Measurements from ENCODE around the gene SLCO3A1. TPM values are rescaled to one million over a fixed set of nuclear protein-coding genes. Genes with fewer than 3 reads are reported as not detected.

The SLCO3A1 gene
- total RNA-seq, 1 donor from 2014 or later: 42.5 TPM

- TF ChIP-seq, protein P1, sequence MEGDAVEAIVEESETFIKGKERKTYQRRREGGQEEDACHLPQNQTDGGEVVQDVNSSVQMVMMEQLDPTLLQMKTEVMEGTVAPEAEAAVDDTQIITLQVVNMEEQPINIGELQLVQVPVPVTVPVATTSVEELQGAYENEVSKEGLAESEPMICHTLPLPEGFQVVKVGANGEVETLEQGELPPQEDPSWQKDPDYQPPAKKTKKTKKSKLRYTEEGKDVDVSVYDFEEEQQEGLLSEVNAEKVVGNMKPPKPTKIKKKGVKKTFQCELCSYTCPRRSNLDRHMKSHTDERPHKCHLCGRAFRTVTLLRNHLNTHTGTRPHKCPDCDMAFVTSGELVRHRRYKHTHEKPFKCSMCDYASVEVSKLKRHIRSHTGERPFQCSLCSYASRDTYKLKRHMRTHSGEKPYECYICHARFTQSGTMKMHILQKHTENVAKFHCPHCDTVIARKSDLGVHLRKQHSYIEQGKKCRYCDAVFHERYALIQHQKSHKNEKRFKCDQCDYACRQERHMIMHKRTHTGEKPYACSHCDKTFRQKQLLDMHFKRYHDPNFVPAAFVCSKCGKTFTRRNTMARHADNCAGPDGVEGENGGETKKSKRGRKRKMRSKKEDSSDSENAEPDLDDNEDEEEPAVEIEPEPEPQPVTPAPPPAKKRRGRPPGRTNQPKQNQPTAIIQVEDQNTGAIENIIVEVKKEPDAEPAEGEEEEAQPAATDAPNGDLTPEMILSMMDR (IDR thresholded peaks at IDR 0.05): no peak
- H3K27ac ChIP-seq: no peak overlapping the region
- DNase-seq: no peak
- H3K27me3 ChIP-seq (ENCODE audit: low read depth): no peaks in the 10 kb centered on the region
- ATAC-seq: no peak
- intact Hi-C loops (cut with DNase I): no loop called here
- no peaks in the 10 kb centered on the region for H3K9me3 ChIP-seq
- no peak overlapping the region for H3K4me3 ChIP-seq
- H3K36me3 ChIP-seq: no peaks in the 10 kb centered on the region
- H3K4me1 ChIP-seq: peaks cover 96% of the 10 kb centered on the region
These were observed 11.2 kb downstream of the SLCO3A1 start for GRCh38 chr15:91864664-91865063.

- Histone ChIP-seq H3K4me1 (peaks cover 95% of the 10 kb centered on the region), H3K27me3 (ENCODE audit: low read depth) (no peaks in the 10 kb centered on the region), H3K36me3 (no peaks in the 10 kb centered on the region), H3K4me3 (no peak overlapping the region), H3K9me3 (no peaks in the 10 kb centered on the region), H3K27ac (peak overlapping the region; percentile 74)
- DNase-seq (no peak), ATAC-seq (no peak)
- intact Hi-C loops (cut with DNase I): no loop called here
- TF ChIP-seq, protein P1 (IDR thresholded peaks at IDR 0.05): no peak
These were observed 12.0 kb downstream of the SLCO3A1 start for GRCh38 chr15:91865486-91865885.

DNA sequence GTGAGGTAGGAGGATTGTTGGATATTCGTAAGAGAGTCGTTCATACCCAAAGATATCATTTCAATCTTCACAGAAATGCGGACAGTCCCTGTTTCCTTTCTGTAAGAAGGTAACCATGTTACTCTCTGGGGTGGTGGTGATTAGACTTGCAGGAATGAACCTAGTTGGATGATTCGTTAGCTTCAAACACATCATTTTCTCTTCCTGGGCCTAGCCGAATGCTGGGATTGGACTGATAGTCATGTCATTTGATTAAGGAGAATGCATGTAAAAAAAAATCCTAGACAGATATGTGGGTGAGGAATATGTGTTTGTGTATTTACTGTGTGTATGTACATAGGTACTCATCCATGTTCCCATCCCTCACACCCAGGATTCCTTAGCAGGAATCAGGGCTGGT, 12.4 kb downstream of the SLCO3A1 start:
- no peaks in the 10 kb centered on the region for H3K27me3 ChIP-seq (ENCODE audit: low read depth)
- TF ChIP-seq, protein P1 (IDR thresholded peaks at IDR 0.05): no peak
- no peaks in the 10 kb centered on the region for H3K36me3 ChIP-seq
- H3K4me1 ChIP-seq: peaks cover 90% of the 10 kb centered on the region
- H3K4me3 ChIP-seq: no peak overlapping the region
- no peaks in the 10 kb centered on the region for H3K9me3 ChIP-seq
- intact Hi-C loops (cut with DNase I): no loop called here
- peak overlapping the region; percentile 74 for H3K27ac ChIP-seq
- DNase-seq (no peak), ATAC-seq (no peak)

DNA sequence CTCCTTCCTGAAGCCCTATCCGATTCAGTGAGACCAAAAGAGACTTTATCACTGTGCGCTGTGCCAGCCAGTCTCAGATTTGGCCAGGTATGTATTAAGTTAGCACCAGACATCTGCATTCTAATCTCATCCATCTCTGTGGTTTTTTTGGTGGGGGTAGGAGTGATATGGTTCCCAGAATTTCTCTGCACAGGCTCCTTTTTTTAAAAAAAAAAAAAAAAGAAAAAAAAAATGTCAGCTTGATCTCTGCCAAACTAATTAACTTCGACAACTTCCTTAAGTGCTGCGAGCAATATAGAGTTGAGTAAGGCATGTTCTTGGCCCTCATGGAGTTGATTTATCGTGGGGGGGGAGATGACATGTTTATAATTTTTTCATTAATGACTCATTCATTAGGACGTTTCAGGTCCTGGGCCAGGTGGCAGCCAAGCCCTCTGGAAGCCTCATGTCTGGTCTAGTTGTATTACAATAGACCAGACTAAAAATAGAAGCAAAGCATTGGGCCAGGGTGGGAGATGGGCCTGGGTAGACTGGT, 12.9 kb downstream of the SLCO3A1 start:
- H3K9me3 ChIP-seq: no peaks in the 10 kb centered on the region
- TF ChIP-seq, protein P1 (IDR thresholded peaks at IDR 0.05): no peak
- peak overlapping the region; percentile 74 for H3K27ac ChIP-seq
- peaks cover 86% of the 10 kb centered on the region for H3K4me1 ChIP-seq
- ATAC-seq (peak; percentile 51 to 63), DNase-seq (no peak)
- no peaks in the 10 kb centered on the region for H3K27me3 ChIP-seq (ENCODE audit: low read depth)
- H3K36me3 ChIP-seq: no peaks in the 10 kb centered on the region
- intact Hi-C loops (cut with DNase I): no loop called here
- H3K4me3 ChIP-seq: no peak overlapping the region

GRCh38 chr15:91866971-91867372, 13.5 kb downstream of the SLCO3A1 start:
- Histone ChIP-seq H3K9me3 (no peaks in the 10 kb centered on the region), H3K4me3 (no peak overlapping the region), H3K4me1 (peaks cover 86% of the 10 kb centered on the region), H3K36me3 (no peaks in the 10 kb centered on the region), H3K27me3 (ENCODE audit: low read depth) (no peaks in the 10 kb centered on the region), H3K27ac (peak overlapping the region; percentile 74)
- intact Hi-C loops (cut with DNase I): no loop called here
- ATAC-seq (peak; percentile 88 to 90), DNase-seq (peak; percentile 82)
- TF ChIP-seq, protein P1 (IDR thresholded peaks at IDR 0.05): no peak
